Heart left ventricle (tissue), 16 donors: ENCODE data around the gene ALDH3B2. TPM values are rescaled to one million over a fixed set of nuclear protein-coding genes. Genes with fewer than 3 reads are reported as not detected.
"Not testable (repeated sequence)": the region's sequence is repeated elsewhere in the genome, so short reads cannot be mapped to it uniquely, and the experiment has no call there.

Experiments used
- ATAC-seq, 4 donors: fragments of 200-7000 bp; cut with Tn5 transposase; one replicate each; pipeline ENCODE4 v1.9.1; 2020 to 2022; ENCODE audit warnings: moderate library complexity in 4 of 4, mild to moderate bottlenecking in 3 of 4, moderate number of reproducible peaks in 1 of 4
- DNase-seq, 5 donors: peaks; one replicate each; pipeline ENCODE4 v3.0.0-alpha.2; 2020
- H3K27ac ChIP-seq, 12 donors: fragments of 200-600 bp; sonication (generic) in 4 of 12; one replicate each; pipeline versions ENCODE4 v1.5.0 to v1.8.0; 2016 to 2022; ENCODE audit warnings: mild to moderate bottlenecking in 2 of 12
- H3K27me3 ChIP-seq, 9 donors: fragments of 200-600 bp; sonication (generic) in 2 of 9; one replicate each; pipeline versions ENCODE4 v1.5.1 to v1.8.0; 2016 to 2022; ENCODE audit warnings: mild to moderate bottlenecking in 3 of 9
- H3K36me3 ChIP-seq, 9 donors: fragments of 200-600 bp; sonication (generic) in 2 of 9; one replicate each; pipeline versions ENCODE4 v1.5.0 to v1.8.0; 2018 to 2022; ENCODE audit warnings: mild to moderate bottlenecking in 2 of 9
- H3K4me1 ChIP-seq, 12 donors: fragments of 200-600 bp; sonication (generic) in 4 of 12; one replicate each; pipeline versions ENCODE4 v1.5.0 to v1.8.0; 2016 to 2022; ENCODE audit warnings: mild to moderate bottlenecking in 3 of 12
- H3K4me3 ChIP-seq, 12 donors: fragments of 200-600 bp; sonication (generic) in 4 of 12; one replicate each; pipeline versions ENCODE4 v1.5.0 to v1.8.0; 2017 to 2022; ENCODE audit warnings: mild to moderate bottlenecking in 9 of 12, moderate library complexity in 4 of 12
- H3K9me3 ChIP-seq, 12 donors: fragments of 200-600 bp; sonication (generic) in 4 of 12; one replicate each; pipeline versions ENCODE4 v1.5.0 to v1.8.0; 2016 to 2022; ENCODE audit warnings: mild to moderate bottlenecking in 1 of 12
- CTCF ChIP-seq, 12 donors: fragments of 200-600 bp; sonication (generic) in 4 of 12; IDR thresholded peaks; one replicate each; pipeline versions ENCODE4 v1.5.0 to v1.8.0; 2018 to 2022; ENCODE audit warnings: antibody characterized with exemption in 12 of 12, mild to moderate bottlenecking in 5 of 12
- POLR2A ChIP-seq, 2 donors: fragments of 450-650 bp; IDR thresholded peaks; one replicate each; pipeline ENCODE4 v1.6.1; 2017; ENCODE audit warnings: antibody characterized with exemption in 2 of 2, mild to moderate bottlenecking in 2 of 2, moderate library complexity in 2 of 2
- WGBS, 4 donors: extraction: QIAGEN DNeasy Blood & Tissue Kit in 2 of 4; methylation state at CpG; one replicate each; pipeline versions ENCODE4 v1.1.5 to v1.1.7; 2013 to 2018; 5-methylcytosine and 5-hydroxymethylcytosine counted together
- intact Hi-C, 10 donors: fragments of 100-400 bp; cut with DNase I; formaldehyde crosslinking; loops; one replicate each; pipeline versions ENCODE4 v1.11.1 to v1.14.2; 2022
- polyA plus RNA-seq, 2 donors: library from polyadenylated mRNA; stranded (reverse); fragments of 200-250 nt; gene quantifications; one replicate each; pipeline ENCODE4 v1.2.3, GENCODE V29; 2013
- total RNA-seq, 9 donors: library from RNA; depleted of rRNA in 2 of 9; stranded (reverse); fragments of >200 nt in 2 of 9; fragmentation: NEBNext Ultra II Directional in 3 of 9; extraction: Animal tissue kit (Norgen Biotek cat#: 25700) in 3 of 9; gene quantifications; one replicate each; pipeline versions ENCODE4 v1.1.0 to v1.2.4, GENCODE V29; 2016 to 2023
- donor health status: ischemic (EF 13 %, LVEDD 7.1; RV severe dilation, severe dysfunction).
- donor health status: healthy with polysubstance abuse.
- donor health status: DM: no; HTN: yes; CAD: no.
- donor health status: DM: no; HTN: no; CAD: no.
- donor health status: ischemic (EF 25% LVEDD 6.9; RV normal size, moderate dysfunction).
- donor health status: ischemic (EF 25% LVEDD 5.7; RV mildly dilated, moderate dysfunction).
- donor health status: healthy.
- donor health status: DM: yes; HTN: yes; CAD: no.
- donor health status: ischemic (EF 35%, LVEDD 5.7; RV mildly dilated, moderate dysfunction).
- donor health status: nonischemic (EF 11% LVEDD 7.7; RV severe dilation, severe dysfunction).
- donor health status: DM: yes; HTN: yes; CAD: no.
- donor health status: PGD.
- donor health status: ischemic (EF 29% LVEDD 5.4; RV normal size, mild dysfunction).
- donor health status: nonischemic (EF 23%, LVEDD 6.1; RV moderate dilation, normal function).

ALDH3B2 gene
- total and polyA plus RNA-seq, 11 donors, result not detected

GRCh38 chr11:67662835-67663531 is 11.4 kb downstream of the ALDH3B2 start:
- no peaks in the 10 kb centered on the region for H3K36me3 ChIP-seq
- intact Hi-C loops, result loop anchor here in 2 of 10 donors (5.0 to 10.0 kb wide), 2 partner anchors 51 to 88 kb away; no protein-coding TSS in a partner anchor
- H3K4me3 ChIP-seq, result no peak overlapping the region
- WGBS, 4 donors, result 77 to 81% (median 80%) methylated on average over 19 of the region's 19 CpGs
- ATAC-seq (no peak), DNase-seq (no peak)
- no peaks in the 10 kb centered on the region for H3K9me3 ChIP-seq
- H3K27me3 ChIP-seq, result no peaks in the 10 kb centered on the region
- no peak overlapping the region for H3K27ac ChIP-seq
- H3K4me1 ChIP-seq, result no peaks in the 10 kb centered on the region
- no peak for TF ChIP-seq POLR2A (IDR thresholded peaks at IDR 0.05)
- no peak for TF ChIP-seq CTCF (IDR thresholded peaks at IDR 0.05)

GRCh38 chr11:67662142-67662834 is 12.1 kb downstream of the ALDH3B2 start:
- intact Hi-C loops, result loop anchor here in 2 of 10 donors (5.0 to 10.0 kb wide), 2 partner anchors 50 to 87 kb away; no protein-coding TSS in a partner anchor
- no peaks in the 10 kb centered on the region for H3K36me3 ChIP-seq
- 85 to 90% (median 87%) methylated on average over 12 of the region's 12 CpGs for WGBS, 4 donors
- H3K4me3 ChIP-seq, result no peak overlapping the region
- H3K9me3 ChIP-seq, result no peaks in the 10 kb centered on the region
- no peak for ATAC-seq
- TF ChIP-seq POLR2A (IDR thresholded peaks at IDR 0.05) (no peak), CTCF (IDR thresholded peaks at IDR 0.05) (no peak)
- no peak overlapping the region for H3K27ac ChIP-seq
- H3K4me1 ChIP-seq, result no peaks in the 10 kb centered on the region
- DNase-seq, result no peak
- H3K27me3 ChIP-seq, result no peaks in the 10 kb centered on the region

- H3K27ac ChIP-seq, H3K36me3 ChIP-seq, DNase-seq, H3K4me3 ChIP-seq, H3K4me1 ChIP-seq, ATAC-seq, H3K27me3 ChIP-seq, H3K9me3 ChIP-seq: not testable (repeated sequence)
- intact Hi-C loops, result loop anchor here in 2 of 10 donors (5.0 to 10.0 kb wide), 2 partner anchors 48 to 86 kb away; no protein-coding TSS in a partner anchor
- 62 to 79% (median 76%) methylated on average over 5 of the region's 5 CpGs for WGBS, 4 donors
These were observed 13.7 kb downstream of the ALDH3B2 start for GRCh38 chr11:67660752-67661151.

GRCh38 chr11:67659651-67660165 is 14.7 kb downstream of the ALDH3B2 start:
- DNase-seq, ATAC-seq: not testable (repeated sequence)
- intact Hi-C loops, result loop anchor here in 5 of 10 donors (2.0 to 10.0 kb wide), 6 partner anchors 31 to 87 kb away; partner anchors contain the start of gene NUDT8 (in 1 of the 5)

More at GRCh38 chr11:67659651-67660165, 14.7 kb downstream of the ALDH3B2 start:
- not testable (repeated sequence) for H3K4me1 ChIP-seq, H3K36me3 ChIP-seq, H3K27me3 ChIP-seq, H3K27ac ChIP-seq, H3K9me3 ChIP-seq, H3K4me3 ChIP-seq
- WGBS, 4 donors, result 55 to 67% (median 61%) methylated on average over 5 of the region's 5 CpGs
- TF ChIP-seq CTCF (IDR thresholded peaks at IDR 0.05), result peak in 4 of 12 donors; percentile 6 to 40 (median 22)
